ENCODE results near the gene TBX10. TPM values are rescaled to one million over a fixed set of nuclear protein-coding genes. Genes with fewer than 3 reads are reported as not detected.

Gene TBX10
- total RNA-seq, 2 experiments from 2014 or later, result not detected

DNA sequence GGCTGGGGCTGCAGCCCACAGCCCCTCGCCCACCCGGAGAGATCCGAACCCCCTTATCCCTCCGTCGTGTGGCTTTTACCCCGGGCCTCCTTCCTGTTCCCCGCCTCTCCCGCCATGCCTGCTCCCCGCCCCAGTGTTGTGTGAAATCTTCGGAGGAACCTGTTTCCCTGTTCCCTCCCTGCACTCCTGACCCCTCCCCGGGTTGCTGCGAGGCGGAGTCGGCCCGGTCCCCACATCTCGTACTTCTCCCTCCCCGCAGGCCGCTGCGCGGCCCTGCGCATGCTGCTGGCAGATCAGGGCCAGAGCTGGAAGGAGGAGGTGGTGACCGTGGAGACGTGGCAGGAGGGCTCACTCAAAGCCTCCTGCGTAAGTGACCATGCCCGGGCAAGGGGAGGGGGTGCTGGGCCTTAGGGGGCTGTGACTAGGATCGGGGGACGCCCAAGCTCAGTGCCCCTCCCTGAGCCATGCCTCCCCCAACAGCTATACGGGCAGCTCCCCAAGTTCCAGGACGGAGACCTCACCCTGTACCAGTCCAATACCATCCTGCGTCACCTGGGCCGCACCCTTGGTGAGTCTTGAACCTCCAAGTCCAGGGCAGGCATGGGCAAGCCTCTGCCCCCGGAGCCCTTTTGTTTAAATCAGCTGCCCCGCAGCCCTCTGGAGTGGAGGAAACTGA, 55.2 kb downstream of the TBX10 start:
- H3K9me3 Mint-ChIP-seq (ENCODE audit: insufficient read depth), result no peaks in the 10 kb centered on the region
- CTCF ChIA-PET, result interaction anchor here (0.6 to 2.2 kb wide), 10 partner anchors 10 to 755 kb away, joined by 3 to 11 read pairs (median 4); partner anchors contain the start of gene PPP1CA
- POLR2A ChIA-PET, result interaction anchor here (0.5 to 3.0 kb wide), 5 partner anchors 8 to 614 kb away, joined by 3 to 13 read pairs (median 5); partner anchors contain the start of gene PTPRCAP
- peak overlapping the region; percentile 79 for H3K27ac Mint-ChIP-seq
- H3K4me1 Mint-ChIP-seq (ENCODE audit: low read depth), result peaks cover 47% of the 10 kb centered on the region
- H3K27me3 Mint-ChIP-seq (ENCODE audit: low read depth), result peaks cover 20% of the 10 kb centered on the region
- DNase-seq (peak; percentile 55), ATAC-seq (peak; percentile 36)
- H3K36me3 Mint-ChIP-seq (ENCODE audit: low read depth), result peaks cover 37% of the 10 kb centered on the region
- peak overlapping the region; percentile 78 for H3K4me3 Mint-ChIP-seq

DNA sequence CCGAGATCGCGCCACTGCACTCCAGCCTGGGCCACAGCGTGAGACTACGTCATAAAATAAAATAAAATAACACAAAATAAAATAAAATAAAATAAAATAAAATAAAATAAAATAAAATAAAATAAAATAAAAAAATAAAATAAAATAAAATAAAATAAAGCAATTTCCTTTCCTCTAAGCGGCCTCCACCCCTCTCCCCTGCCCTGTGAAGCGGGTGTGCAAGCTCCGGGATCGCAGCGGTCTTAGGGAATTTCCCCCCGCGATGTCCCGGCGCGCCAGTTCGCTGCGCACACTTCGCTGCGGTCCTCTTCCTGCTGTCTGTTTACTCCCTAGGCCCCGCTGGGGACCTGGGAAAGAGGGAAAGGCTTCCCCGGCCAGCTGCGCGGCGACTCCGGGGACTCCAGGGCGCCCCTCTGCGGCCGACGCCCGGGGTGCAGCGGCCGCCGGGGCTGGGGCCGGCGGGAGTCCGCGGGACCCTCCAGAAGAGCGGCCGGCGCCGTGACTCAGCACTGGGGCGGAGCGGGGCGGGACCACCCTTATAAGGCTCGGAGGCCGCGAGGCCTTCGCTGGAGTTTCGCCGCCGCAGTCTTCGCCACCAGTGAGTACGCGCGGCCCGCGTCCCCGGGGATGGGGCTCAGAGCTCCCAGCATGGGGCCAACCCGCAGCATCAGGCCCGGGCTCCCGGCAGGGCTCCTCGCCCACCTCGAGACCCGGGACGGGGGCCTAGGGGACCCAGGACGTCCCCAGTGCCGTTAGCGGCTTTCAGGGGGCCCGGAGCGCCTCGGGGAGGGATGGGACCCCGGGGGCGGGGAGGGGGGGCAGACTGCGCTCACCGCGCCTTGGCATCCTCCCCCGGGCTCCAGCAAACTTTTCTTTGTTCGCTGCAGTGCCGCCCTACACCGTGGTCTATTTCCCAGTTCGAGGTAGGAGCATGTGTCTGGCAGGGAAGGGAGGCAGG, 56.0 kb downstream of the TBX10 start, which contains the start of gene GSTP1:
Gene GSTP1 (plus strand): TSS at position 566 of the 958 bp plus-strand sequence. CDS start 32 bp downstream, at position 598.
- H3K27me3 Mint-ChIP-seq (ENCODE audit: low read depth), result peaks cover 24% of the 10 kb centered on the region

GRCh38 chr11:67582011-67582410, 57.6 kb downstream of the TBX10 start:
- POLR2A ChIA-PET, result no interaction called here
- Mint-ChIP-seq H3K27me3 (ENCODE audit: low read depth) (peaks cover 28% of the 10 kb centered on the region), H3K9me3 (ENCODE audit: insufficient read depth) (no peaks in the 10 kb centered on the region), H3K4me1 (ENCODE audit: low read depth) (peaks cover 51% of the 10 kb centered on the region), H3K27ac (no peak overlapping the region), H3K4me3 (no peak overlapping the region), H3K36me3 (ENCODE audit: low read depth) (peaks cover 27% of the 10 kb centered on the region)
- ATAC-seq (no peak), DNase-seq (no peak)
- CTCF ChIA-PET, result interaction anchor here (0.9 to 1.6 kb wide), 6 partner anchors 9 to 66 kb away, joined by 3 to 9 read pairs (median 4); partner anchors contain the start of gene NUDT8

More for the DNA sequence above, 56.0 kb downstream of the TBX10 start, which contains the start of gene GSTP1:
- CTCF ChIA-PET, result interaction anchor here (0.6 to 2.2 kb wide), 13 partner anchors 8 to 755 kb away, joined by 3 to 11 read pairs (median 4); partner anchors contain the start of genes NUDT8 and PPP1CA
- H3K27ac Mint-ChIP-seq, result peak within 1 kb of the TSS; percentile 82
- H3K4me3 Mint-ChIP-seq, result peak within 1 kb of the TSS; percentile 88
- H3K4me1 Mint-ChIP-seq (ENCODE audit: low read depth), result peaks cover 51% of the 10 kb centered on the region
- H3K36me3 Mint-ChIP-seq (ENCODE audit: low read depth), result peaks cover 37% of the 10 kb centered on the region
- POLR2A ChIA-PET, result interaction anchor here (0.5 to 3.0 kb wide), 5 partner anchors 9 to 615 kb away, joined by 3 to 13 read pairs (median 5); partner anchors contain the start of gene PTPRCAP
- peak; percentile 92 for ATAC-seq
- H3K9me3 Mint-ChIP-seq (ENCODE audit: insufficient read depth), result no peaks in the 10 kb centered on the region
- peak; percentile 86 for DNase-seq

- POLR2A ChIA-PET, result no interaction called here
Observed at GRCh38 chr11:67581469-67581868, 58.1 kb downstream of the TBX10 start.

More at GRCh38 chr11:67581469-67581868, 58.1 kb downstream of the TBX10 start:
- ATAC-seq, result no peak
- H3K27me3 Mint-ChIP-seq (ENCODE audit: low read depth), result peaks cover 28% of the 10 kb centered on the region
- H3K9me3 Mint-ChIP-seq (ENCODE audit: insufficient read depth), result no peaks in the 10 kb centered on the region
- no peak for DNase-seq
- H3K4me3 Mint-ChIP-seq, result no peak overlapping the region
- peaks cover 22% of the 10 kb centered on the region for H3K36me3 Mint-ChIP-seq (ENCODE audit: low read depth)
- H3K4me1 Mint-ChIP-seq (ENCODE audit: low read depth), result peaks cover 47% of the 10 kb centered on the region
- H3K27ac Mint-ChIP-seq, result no peak overlapping the region
- CTCF ChIA-PET, result interaction anchor here (5.7 kb wide), 1 partner anchor 48 kb away, joined by 20 read pairs; the partner anchor contains the start of gene NUDT8

Other genes starting within 250 kb of the TBX10 start
- 10 to 100 TPM; 59.5 to 60.4 TPM for gene RAD9A, start 247.8 kb downstream of the TBX10 start, total RNA-seq
- 100 to 1,000 TPM; 429 to 434 TPM for gene PPP1CA, start 237.9 kb downstream of the TBX10 start, total RNA-seq
- gene TBC1D10C, start 235.7 kb downstream of the TBX10 start, total RNA-seq, result 100 to 1,000 TPM; 345 to 352 TPM
- gene CARNS1, start 224.1 kb downstream of the TBX10 start, total RNA-seq, result 1 to 10 TPM; 4.8 to 4.9 TPM
- gene RPS6KB2, start 211.3 kb downstream of the TBX10 start, total RNA-seq, result 10 to 100 TPM; 64.0 to 66.9 TPM
- 100 to 1,000 TPM; 445 to 447 TPM for gene PTPRCAP, start 202.1 kb downstream of the TBX10 start, total RNA-seq
- gene CORO1B, start 196.3 kb downstream of the TBX10 start, total RNA-seq, result 100 to 1,000 TPM; 157 to 169 TPM
- not detected for gene GPR152, start 187.0 kb downstream of the TBX10 start, total RNA-seq
- gene CABP4, start 184.4 kb downstream of the TBX10 start, total RNA-seq, result 1 to 10 TPM; 1.6 to 1.9 TPM
- gene TMEM134, start 170.5 kb downstream of the TBX10 start, total RNA-seq, result 10 to 100 TPM; 39.6 to 42.5 TPM
- 100 to 1,000 TPM; 156 to 163 TPM for gene AIP, start 156.7 kb downstream of the TBX10 start, total RNA-seq
- gene PITPNM1, start 134.4 kb downstream of the TBX10 start, total RNA-seq, result 100 to 1,000 TPM; 110 to 117 TPM
- 100 to 1,000 TPM; 168 to 175 TPM for gene CDK2AP2, start 131.6 kb downstream of the TBX10 start, total RNA-seq
- not detected for gene CABP2, start 116.3 kb downstream of the TBX10 start, total RNA-seq
- gene GSTP1, start 56.0 kb downstream of the TBX10 start, total RNA-seq, result 100 to 1,000 TPM; 330 to 337 TPM
- gene NDUFV1, start 32.8 kb downstream of the TBX10 start, total RNA-seq, result 100 to 1,000 TPM; 250 to 258 TPM
- gene NUDT8, start 9.8 kb downstream of the TBX10 start, total RNA-seq, result 10 to 100 TPM; 18.6 to 20.1 TPM
- gene ACY3, start 11.0 kb upstream of the TBX10 start, total RNA-seq, result under 1 TPM; 0.61 to 0.73 TPM
- not detected for gene ALDH3B2, start 34.9 kb upstream of the TBX10 start, total RNA-seq

Data from activated CD8-positive, alpha-beta T cell treated with anti-CD3 and anti-CD28 coated beads, Interleukin-2, amount 10 ng/mL, durations not matched to agents 7 days and 5 days (primary cell).